WI38 (cell line): ENCODE results near the gene HSD17B14.
"Not testable (repeated sequence)": the region's sequence is repeated elsewhere in the genome, so short reads cannot be mapped to it uniquely, and the experiment has no call there.

Experiments
- H3K4me3 ChIP-seq: 2 replicates; pipeline ENCODE4 v1.5.1; 2011; ENCODE audit warnings: low read depth, mild to moderate bottlenecking, control low read depth, low read length
- CTCF ChIP-seq: IDR thresholded peaks from 2 replicates; pipeline ENCODE4 v1.5.1; 2012; ENCODE audit warnings: low read depth, mild to moderate bottlenecking, control low read depth, low read length

Gene HSD17B14

DNA sequence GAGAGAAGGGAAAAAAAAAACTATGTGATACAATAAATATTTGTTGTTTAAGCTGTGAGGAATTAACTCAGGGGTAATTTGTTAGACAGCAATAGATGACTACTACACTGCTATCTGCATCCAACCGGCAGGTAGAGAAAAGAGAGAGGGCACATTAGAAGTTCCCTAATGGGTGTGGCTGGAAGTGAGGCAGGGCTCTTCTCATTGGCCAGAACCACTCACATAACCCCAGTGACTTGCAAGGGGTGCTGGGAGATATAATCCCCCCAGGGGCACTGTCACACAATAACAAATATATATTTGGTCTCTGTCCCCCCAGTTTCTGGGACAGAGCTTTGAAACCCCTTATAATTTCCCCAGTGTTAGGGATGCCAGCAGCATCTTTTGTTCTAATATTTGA, 56.7 kb downstream of the HSD17B14 start:
- no peak for TF ChIP-seq CTCF
- H3K4me3 ChIP-seq = no peak overlapping the region

DNA sequence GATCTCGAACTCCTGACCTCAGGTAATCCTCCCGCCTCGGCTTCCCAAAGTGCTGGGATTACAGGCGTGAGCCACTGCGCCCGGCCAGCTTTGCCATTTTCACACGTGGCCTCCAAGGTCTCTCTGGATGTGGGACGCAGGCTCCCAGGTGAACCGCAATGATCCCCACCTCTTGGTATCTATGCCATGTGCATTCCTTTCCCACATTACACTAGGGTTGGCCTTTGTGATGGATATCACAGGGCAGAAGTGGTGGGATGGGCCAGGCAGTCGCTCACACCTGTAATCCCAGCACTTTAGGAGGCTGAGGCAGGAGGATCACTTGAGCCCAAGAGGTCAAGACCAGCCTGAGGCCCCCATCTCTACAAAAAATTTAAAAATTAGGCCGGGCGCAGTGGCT, 58.6 kb downstream of the HSD17B14 start:
- no peak overlapping the region for H3K4me3 ChIP-seq
- no peak for TF ChIP-seq CTCF

DNA sequence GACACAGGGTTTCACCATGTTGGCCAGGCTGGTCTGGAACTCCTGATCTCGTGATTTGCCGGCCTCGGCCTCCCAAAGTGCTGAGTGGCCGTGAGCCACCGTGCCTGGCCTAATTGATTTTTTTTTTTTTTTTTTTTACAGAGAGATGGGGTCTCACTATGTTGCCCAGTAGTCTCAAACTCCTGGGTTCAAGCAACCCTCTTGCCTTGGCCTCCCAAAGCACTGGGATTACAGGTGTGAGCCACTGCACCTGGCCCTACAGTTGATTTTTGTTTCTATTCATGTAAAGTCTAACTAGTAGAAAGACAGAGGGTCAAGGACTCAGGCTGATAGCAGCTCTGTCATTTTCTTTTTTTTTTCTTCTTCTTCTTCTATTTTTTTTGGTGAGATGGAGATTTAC, 59.2 kb downstream of the HSD17B14 start:
- no peak for TF ChIP-seq CTCF

DNA sequence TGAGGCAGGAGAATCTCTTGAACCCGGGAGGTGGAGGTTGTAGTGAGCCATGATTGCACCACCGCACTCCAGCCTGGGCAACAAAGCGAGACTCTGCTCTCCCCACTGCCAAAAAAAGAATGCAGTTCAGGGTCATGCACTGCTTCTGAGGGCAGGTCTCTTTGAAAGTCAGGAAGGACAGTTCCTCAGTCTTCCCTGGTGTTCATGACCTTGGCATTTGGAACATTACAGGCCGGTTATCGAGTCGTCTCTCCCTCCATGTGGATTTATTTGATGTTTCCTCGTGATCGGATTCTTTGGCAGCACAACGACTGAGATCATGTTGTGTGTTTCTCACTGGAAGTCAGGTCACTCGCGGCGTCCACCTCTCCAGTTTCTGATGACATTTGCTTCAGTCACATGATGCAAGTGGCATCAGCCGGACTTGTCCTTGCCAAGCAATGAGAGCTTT, 63.8 kb downstream of the HSD17B14 start:
- no peak overlapping the region for H3K4me3 ChIP-seq
- no peak for TF ChIP-seq CTCF

More for the DNA sequence above, 59.2 kb downstream of the HSD17B14 start:
- H3K4me3 ChIP-seq = no peak overlapping the region

DNA sequence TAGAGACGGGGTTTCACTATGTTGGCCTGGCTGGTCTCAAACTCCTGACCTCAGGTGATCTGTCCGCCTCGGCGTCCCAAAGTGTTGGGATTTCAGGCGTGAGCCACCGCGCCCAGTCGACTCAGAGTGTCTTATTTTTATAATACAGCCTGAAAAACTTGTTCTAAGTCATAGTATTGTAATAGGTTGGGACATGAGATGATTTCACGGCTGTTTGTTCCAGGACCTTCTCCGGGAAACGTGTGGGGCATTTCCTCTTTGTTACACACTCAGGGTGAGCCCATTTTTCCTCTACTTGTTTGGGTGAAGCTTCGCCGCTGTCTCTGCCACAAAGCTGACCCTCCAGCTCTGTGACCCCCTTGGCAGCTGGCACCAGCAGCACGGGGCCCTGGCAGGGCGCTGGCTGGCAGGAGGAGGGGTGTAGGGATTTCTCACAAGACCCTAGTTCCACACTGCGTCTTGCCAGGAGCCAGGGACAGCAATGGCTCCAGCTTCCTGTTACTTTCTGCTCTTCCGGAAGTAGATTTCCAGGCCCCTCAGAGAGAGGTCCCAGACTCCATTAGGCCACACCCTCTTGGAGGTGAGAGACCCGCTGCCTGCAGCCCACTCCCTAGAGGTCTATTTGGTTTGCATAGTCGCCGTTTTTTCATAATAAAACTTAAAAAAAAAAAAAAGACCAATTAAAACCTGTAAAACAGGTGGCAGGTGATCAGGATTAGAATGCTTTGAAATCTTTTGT, 65.4 kb downstream of the HSD17B14 start:
- no peak overlapping the region for H3K4me3 ChIP-seq
- TF ChIP-seq CTCF = no peak

DNA sequence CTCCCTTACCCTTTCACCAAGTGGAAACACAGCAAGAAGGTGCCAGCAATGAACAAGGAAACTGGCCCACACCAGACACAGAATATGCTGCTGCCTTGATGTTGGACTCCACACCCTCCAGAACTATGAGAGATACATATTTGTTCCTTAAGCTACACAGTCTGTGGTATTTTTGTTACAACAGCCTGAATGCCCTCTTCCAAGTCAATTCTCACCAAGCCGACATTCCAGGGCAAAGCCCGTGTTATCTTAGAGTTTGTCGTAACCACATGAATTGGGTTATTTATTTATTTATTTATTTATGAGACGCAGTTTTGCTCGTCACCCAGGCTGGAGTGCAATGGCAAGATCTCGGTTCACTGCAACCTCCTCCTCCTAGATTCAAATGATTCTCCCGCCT, 66.0 kb downstream of the HSD17B14 start:
- H3K4me3 ChIP-seq = no peak overlapping the region
- TF ChIP-seq CTCF = no peak

- TF ChIP-seq CTCF = no peak
- no peak overlapping the region for H3K4me3 ChIP-seq
These were observed 67.1 kb downstream of the HSD17B14 start for GRCh38 chr19:48768994-48769713.

GRCh38 chr19:48768171-48768753, 68.0 kb downstream of the HSD17B14 start:
- H3K4me3 ChIP-seq = not testable (repeated sequence)

- not testable (repeated sequence) for H3K4me3 ChIP-seq
These were observed 70.5 kb downstream of the HSD17B14 start for GRCh38 chr19:48765816-48766215.
